ENCODE measurements around the gene SPOUT1. TPM values are rescaled to one million over a fixed set of nuclear protein-coding genes. Genes with fewer than 3 reads are reported as not detected.
A peak's percentile ranks its signal among the peaks of the same experiment; 100 is the strongest.
"Not testable (repeated sequence)": the region's sequence is repeated elsewhere in the genome, so short reads cannot be mapped to it uniquely, and the experiment has no call there.

Gene SPOUT1
- total RNA-seq, 1 donor from 2014 or later: 48.6 TPM

DNA sequence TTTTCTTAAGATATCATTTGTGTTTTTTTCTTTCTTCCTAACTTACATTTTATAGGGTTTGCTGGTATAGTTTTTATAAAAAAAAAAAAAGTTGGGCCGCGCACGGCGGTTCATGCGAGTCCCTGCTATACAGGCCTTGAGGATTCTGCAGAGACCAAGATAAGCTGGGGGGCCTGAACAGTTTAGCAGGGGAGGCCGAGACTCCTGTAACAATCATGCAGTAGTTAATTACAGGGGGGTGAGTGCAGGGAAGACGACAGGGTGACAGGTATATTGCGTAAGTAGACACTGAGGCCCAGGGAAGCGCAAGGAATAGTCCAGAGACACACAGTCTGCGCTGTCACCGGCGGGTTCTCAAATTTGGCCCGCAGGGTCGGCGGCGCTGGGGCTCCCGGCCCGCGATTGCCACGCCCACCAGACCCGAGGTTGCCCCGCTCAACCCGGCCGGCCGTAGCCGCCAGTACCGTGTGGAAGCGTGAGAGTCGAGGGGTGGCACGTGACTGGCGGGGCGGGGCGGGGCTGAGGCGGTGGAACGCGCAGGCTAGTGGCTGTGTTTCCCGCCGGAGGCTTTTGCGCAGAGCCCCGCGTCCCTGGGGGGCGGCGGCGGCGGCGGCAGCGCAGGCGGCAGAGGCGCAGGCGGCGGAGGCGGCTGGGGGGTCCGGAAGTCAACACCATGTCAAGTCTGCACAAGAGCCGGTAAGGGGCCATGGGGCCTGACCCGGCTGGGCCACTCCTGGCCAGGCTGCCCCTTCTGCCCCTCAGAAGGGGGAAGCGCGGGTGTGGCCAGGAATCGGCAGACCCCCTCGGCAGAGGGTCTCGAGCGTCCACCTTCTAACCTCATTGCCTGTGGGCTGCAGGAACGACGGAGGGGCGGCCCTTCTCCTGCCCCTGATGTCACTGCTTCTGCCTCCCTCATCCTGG is 42.7 kb downstream of the SPOUT1 start, which contains the start of gene TBC1D13:
TSS of gene TBC1D13 (plus strand) at position 573 of the 921 bp plus-strand sequence. CDS start at position 674, 101 bp downstream.
- H3K36me3 ChIP-seq: peaks cover 0 to 16% of the 10 kb centered on the region in 2 donors
- H3K27ac ChIP-seq: peak within 1 kb of the TSS; percentile 92
- TF ChIP-seq POLR2A (IDR thresholded peaks at IDR 0.05) (no peak), POLR2AphosphoS5 (IDR thresholded peaks at IDR 0.05; ENCODE audit: insufficient read depth in 1 of 2, low read depth in 1 of 2) (peak; percentile 23 to 81)
- TF ChIP-seq, protein P1, sequence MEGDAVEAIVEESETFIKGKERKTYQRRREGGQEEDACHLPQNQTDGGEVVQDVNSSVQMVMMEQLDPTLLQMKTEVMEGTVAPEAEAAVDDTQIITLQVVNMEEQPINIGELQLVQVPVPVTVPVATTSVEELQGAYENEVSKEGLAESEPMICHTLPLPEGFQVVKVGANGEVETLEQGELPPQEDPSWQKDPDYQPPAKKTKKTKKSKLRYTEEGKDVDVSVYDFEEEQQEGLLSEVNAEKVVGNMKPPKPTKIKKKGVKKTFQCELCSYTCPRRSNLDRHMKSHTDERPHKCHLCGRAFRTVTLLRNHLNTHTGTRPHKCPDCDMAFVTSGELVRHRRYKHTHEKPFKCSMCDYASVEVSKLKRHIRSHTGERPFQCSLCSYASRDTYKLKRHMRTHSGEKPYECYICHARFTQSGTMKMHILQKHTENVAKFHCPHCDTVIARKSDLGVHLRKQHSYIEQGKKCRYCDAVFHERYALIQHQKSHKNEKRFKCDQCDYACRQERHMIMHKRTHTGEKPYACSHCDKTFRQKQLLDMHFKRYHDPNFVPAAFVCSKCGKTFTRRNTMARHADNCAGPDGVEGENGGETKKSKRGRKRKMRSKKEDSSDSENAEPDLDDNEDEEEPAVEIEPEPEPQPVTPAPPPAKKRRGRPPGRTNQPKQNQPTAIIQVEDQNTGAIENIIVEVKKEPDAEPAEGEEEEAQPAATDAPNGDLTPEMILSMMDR (IDR thresholded peaks at IDR 0.05): no peak
- H3K4me3 ChIP-seq: peak within 1 kb of the TSS; percentile 98 to 99
- no peaks in the 10 kb centered on the region for H3K9me3 ChIP-seq
- intact Hi-C loops (cut with DNase I): no loop called here
- DNase-seq (ENCODE audit: extremely low spot score in 2 of 2): no peak
- peaks cover 14% of the 10 kb centered on the region for H3K4me1 ChIP-seq
- no peaks in the 10 kb centered on the region for H3K27me3 ChIP-seq

DNA sequence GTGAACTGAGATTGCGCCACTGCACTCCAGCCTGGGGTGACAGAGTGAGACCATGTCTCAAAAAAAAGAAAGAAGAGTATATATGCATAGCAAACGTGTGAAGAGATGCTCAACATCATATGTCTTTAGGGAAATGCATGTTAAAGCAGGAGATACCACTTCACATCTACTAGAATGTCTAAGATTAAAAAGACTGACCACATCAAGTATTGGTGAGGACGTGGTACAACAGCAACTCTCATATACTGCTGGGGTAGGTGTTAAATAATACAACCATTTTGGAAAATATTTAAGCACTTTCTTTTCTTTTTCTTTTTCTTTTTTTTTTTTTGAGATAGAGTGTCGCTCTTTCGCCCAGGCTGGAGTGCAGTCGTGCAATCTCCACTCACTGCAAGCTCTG is 44.2 kb downstream of the SPOUT1 start:
- Histone ChIP-seq H3K4me1 (peaks cover 14% of the 10 kb centered on the region), H3K27me3 (no peaks in the 10 kb centered on the region), H3K27ac (no peak overlapping the region), H3K4me3 (no peak overlapping the region), H3K36me3 (peaks cover 0 to 1% of the 10 kb centered on the region in 2 donors), H3K9me3 (no peaks in the 10 kb centered on the region)
- intact Hi-C loops (cut with DNase I): no loop called here
- TF ChIP-seq, protein P1 (IDR thresholded peaks at IDR 0.05): no peak
- TF ChIP-seq POLR2AphosphoS5 (IDR thresholded peaks at IDR 0.05; ENCODE audit: insufficient read depth in 1 of 2, low read depth in 1 of 2) (no peak), POLR2A (IDR thresholded peaks at IDR 0.05) (no peak)
- DNase-seq (ENCODE audit: extremely low spot score in 2 of 2): no peak

DNA sequence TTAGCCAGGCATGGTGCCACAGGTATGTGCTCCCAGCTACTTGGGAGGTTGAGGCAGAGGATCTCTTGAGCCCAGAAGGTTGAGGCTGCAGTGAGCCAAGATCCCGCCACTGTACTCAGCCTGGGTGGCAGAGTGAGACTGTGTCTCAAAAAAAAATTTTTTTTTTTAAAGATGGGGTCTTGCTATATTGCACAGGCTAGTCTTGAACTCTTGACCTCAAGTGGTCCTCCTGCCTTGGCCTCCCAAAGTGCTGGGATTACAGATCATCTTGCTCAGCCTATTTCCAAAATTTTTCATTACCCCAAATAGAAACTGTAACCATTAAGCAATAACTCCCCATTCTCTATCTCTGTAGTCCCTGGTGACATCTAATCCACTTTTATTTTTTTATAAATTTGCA is 46.9 kb downstream of the SPOUT1 start:
- TF ChIP-seq POLR2A (IDR thresholded peaks at IDR 0.05) (no peak), POLR2AphosphoS5 (IDR thresholded peaks at IDR 0.05; ENCODE audit: insufficient read depth in 1 of 2, low read depth in 1 of 2) (no peak)
- TF ChIP-seq, protein P1 (IDR thresholded peaks at IDR 0.05): no peak
- Histone ChIP-seq H3K36me3 (no peaks in the 10 kb centered on the region), H3K4me3 (no peak overlapping the region), H3K9me3 (no peaks in the 10 kb centered on the region), H3K4me1 (peaks cover 2% of the 10 kb centered on the region), H3K27me3 (no peaks in the 10 kb centered on the region), H3K27ac (no peak overlapping the region)
- DNase-seq (ENCODE audit: extremely low spot score in 2 of 2): no peak
- intact Hi-C loops (cut with DNase I): no loop called here

DNA sequence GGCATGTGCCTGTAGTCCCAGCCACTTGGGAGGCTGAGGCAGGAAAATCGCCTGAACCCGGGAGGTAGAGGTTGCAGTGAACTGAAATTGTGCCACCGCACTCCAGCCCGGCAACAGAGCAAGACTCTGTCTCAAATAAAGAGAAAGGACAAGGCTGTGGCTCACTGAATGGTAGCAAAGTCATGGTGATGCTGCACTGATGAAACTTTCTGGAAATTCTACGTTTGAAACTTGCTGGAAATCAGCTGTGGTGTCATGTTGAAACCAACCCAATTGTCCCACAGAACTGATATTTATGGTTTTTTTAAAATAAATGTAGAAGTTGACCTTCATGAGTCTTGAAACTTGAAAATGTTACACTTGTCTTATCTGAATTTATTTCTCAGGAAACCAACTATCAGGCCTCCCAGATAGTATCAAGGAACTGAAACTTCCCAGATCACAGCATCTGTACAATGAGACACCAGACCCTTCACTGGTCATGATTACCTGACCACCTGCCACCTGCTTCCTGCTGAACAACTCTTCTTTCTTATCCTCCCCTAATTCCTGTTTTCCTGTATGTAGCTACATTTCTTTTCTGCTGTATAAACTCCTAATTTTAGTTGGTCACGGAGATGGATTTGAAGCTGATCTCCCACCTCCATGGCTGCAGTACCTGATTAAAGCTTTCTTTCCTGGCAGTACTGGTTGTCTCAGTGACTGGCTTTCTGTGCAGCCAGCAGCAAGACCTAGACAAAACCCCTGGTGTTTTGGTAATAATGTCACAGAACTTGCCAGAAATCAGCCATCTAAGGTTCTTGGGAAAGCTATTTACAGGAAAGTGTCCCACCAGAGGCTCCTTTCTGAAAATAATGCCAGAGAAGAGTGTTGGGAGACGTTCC is 48.2 kb downstream of the SPOUT1 start:
- no peak overlapping the region for H3K27ac ChIP-seq
- no peak for TF ChIP-seq POLR2AphosphoS5 (IDR thresholded peaks at IDR 0.05; ENCODE audit: insufficient read depth in 1 of 2, low read depth in 1 of 2)
- TF ChIP-seq, protein P1 (IDR thresholded peaks at IDR 0.05): no peak
- TF ChIP-seq POLR2A (IDR thresholded peaks at IDR 0.05): no peak
- no peaks in the 10 kb centered on the region for H3K9me3 ChIP-seq
- H3K27me3 ChIP-seq: no peaks in the 10 kb centered on the region
- H3K36me3 ChIP-seq: no peaks in the 10 kb centered on the region
- no peaks in the 10 kb centered on the region for H3K4me1 ChIP-seq
- H3K4me3 ChIP-seq: no peak overlapping the region
- DNase-seq (ENCODE audit: extremely low spot score in 2 of 2): no peak
- intact Hi-C loops (cut with DNase I): no loop called here

DNA sequence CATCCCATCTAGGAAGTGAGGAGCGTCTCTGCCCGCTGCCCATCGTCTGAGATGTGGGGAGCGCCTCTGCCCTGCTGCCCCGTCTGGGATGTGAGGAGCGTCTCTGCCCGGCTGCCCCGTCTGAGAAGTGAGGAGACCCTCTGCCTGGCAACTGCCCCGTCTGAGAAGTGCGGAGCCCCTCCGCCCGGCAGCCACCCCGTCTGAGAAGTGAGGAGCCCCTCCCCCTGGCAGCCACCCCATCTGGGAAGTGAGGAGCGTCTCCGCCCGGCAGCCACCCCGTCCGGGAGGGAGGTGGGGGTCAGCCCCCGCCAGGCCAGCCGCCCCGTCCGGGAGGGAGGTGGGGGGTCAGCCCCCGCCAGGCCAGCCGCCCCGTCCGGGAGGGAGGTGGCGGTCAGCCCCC is 49.5 kb downstream of the SPOUT1 start:
- H3K36me3 ChIP-seq; H3K4me1 ChIP-seq; H3K4me3 ChIP-seq; H3K27ac ChIP-seq; H3K9me3 ChIP-seq; H3K27me3 ChIP-seq; intact Hi-C loops (cut with DNase I); DNase-seq (ENCODE audit: extremely low spot score in 2 of 2): not testable (repeated sequence)
